ENCODE measurements around the gene AHNAK2.
"Not testable (repeated sequence)": the region's sequence is repeated elsewhere in the genome, so short reads cannot be mapped to it uniquely, and the experiment has no call there.

Gene AHNAK2

GRCh38 chr14:104945266-104945665, 32.9 kb downstream of the AHNAK2 start:
- not testable (repeated sequence) for H3K4me3 ChIP-seq (ENCODE audit: low read depth in 1 of 2, low read length in 2 of 2); H3K27me3 ChIP-seq (ENCODE audit: low read depth, low read length); H3K27ac ChIP-seq (ENCODE audit: low read length); H3K9me3 ChIP-seq (ENCODE audit: control insufficient read depth in 1 of 2, low read length in 2 of 2); H3K4me1 ChIP-seq (ENCODE audit: control insufficient read depth in 1 of 2, insufficient read depth in 2 of 2, low read length in 2 of 2)
- peaks cover 0 to 25% of the 10 kb centered on the region in 2 donors for H3K36me3 ChIP-seq (ENCODE audit: control insufficient read depth in 1 of 2, insufficient read depth in 2 of 2, low read length in 2 of 2)

DNA sequence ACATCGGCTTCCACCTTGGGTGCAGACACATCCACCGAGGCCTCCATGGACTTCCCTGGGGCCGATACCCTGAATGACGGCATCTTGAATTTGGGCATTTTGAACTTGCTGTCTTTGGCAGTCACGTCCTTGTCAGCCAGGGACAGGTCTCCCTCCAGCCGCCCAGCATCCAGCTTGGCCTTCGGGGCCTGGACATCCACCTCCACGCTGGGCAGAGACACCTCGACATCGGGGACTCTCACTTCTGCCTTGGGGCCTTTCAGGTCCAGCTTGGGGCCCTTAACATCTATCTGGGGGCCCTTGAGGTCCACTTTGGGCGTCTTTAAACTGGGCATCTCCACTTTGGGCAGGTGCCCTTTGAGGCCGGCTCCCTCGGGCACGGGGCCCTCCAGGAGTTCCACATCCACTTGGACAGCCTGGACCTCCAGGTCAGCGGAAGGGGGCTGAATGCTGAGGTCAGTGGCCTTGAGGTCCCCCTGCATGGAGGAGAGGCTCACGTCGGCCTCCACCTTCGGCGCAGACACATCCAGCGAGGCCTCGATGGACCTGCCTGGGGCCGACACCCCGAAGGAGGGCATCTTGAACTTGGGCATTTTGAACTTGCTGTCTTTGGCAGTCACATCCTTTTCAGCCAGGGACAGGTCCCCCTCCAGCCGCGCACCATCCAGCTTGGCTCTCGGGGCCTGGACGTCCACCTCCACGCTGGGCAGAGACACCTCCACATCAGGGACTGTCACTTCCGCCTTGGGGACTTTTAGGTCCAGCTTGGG, 33.6 kb downstream of the AHNAK2 start:
- H3K9me3 ChIP-seq (ENCODE audit: control insufficient read depth in 1 of 2, low read length in 2 of 2); H3K4me1 ChIP-seq (ENCODE audit: control insufficient read depth in 1 of 2, insufficient read depth in 2 of 2, low read length in 2 of 2); H3K27me3 ChIP-seq (ENCODE audit: low read depth, low read length); H3K27ac ChIP-seq (ENCODE audit: low read length); H3K4me3 ChIP-seq (ENCODE audit: low read depth in 1 of 2, low read length in 2 of 2): not testable (repeated sequence)
- H3K36me3 ChIP-seq (ENCODE audit: control insufficient read depth in 1 of 2, insufficient read depth in 2 of 2, low read length in 2 of 2), result peaks cover 0 to 25% of the 10 kb centered on the region in 2 donors

- not testable (repeated sequence) for H3K4me1 ChIP-seq (ENCODE audit: control insufficient read depth in 1 of 2, insufficient read depth in 2 of 2, low read length in 2 of 2); H3K4me3 ChIP-seq (ENCODE audit: low read depth in 1 of 2, low read length in 2 of 2); H3K27ac ChIP-seq (ENCODE audit: low read length); H3K9me3 ChIP-seq (ENCODE audit: control insufficient read depth in 1 of 2, low read length in 2 of 2); H3K27me3 ChIP-seq (ENCODE audit: low read depth, low read length)
- peaks cover 0 to 32% of the 10 kb centered on the region in 2 donors for H3K36me3 ChIP-seq (ENCODE audit: control insufficient read depth in 1 of 2, insufficient read depth in 2 of 2, low read length in 2 of 2)
Measured at GRCh38 chr14:104944016-104944308, 34.2 kb downstream of the AHNAK2 start.

DNA sequence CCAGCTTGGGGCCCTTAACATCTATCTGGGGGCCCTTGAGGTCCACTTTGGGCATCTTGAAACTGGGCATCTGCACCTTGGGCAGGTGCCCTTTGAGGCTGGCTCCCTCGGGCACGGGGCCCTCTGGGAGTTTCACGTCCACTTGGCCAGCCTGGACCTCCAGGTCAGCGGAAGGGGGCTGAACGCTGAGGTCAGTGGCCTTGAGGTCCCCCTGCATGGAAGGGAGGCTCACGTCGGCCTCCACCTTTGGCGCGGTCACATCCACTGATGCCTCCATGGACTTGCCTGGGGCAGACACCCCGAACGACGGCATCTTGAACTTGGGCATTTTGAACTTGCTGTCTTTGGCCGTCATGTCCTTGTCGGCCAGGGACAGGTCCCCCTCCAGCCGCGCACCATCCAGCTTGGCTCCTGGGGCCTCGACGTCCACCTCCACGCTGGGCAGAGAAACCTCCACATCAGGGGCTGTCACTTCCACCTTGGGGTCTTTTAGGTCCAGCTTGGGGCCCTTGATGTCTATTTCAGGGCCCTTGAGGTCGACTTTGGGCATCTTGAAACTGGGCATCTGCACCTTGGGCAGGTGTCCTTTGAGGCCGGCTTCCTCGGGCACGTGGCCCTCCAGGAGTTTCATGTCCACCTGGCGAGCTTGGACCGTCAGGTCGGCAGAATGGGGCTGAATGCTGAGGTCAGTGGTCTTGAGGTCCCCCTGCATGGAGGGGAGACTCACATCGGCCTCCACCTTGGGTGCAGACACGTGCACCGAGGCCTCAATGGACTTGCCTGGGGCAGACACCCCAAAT, 34.8 kb downstream of the AHNAK2 start:
- not testable (repeated sequence) for H3K4me1 ChIP-seq (ENCODE audit: control insufficient read depth in 1 of 2, insufficient read depth in 2 of 2, low read length in 2 of 2); H3K9me3 ChIP-seq (ENCODE audit: control insufficient read depth in 1 of 2, low read length in 2 of 2); H3K27ac ChIP-seq (ENCODE audit: low read length); H3K4me3 ChIP-seq (ENCODE audit: low read depth in 1 of 2, low read length in 2 of 2); H3K27me3 ChIP-seq (ENCODE audit: low read depth, low read length)
- peaks cover 0 to 33% of the 10 kb centered on the region in 2 donors for H3K36me3 ChIP-seq (ENCODE audit: control insufficient read depth in 1 of 2, insufficient read depth in 2 of 2, low read length in 2 of 2)

- H3K27ac ChIP-seq (ENCODE audit: low read length), result no peak overlapping the region
- H3K9me3 ChIP-seq (ENCODE audit: control insufficient read depth in 1 of 2, low read length in 2 of 2), result no peaks in the 10 kb centered on the region
- H3K4me1 ChIP-seq (ENCODE audit: control insufficient read depth in 1 of 2, insufficient read depth in 2 of 2, low read length in 2 of 2), result no peaks in the 10 kb centered on the region
- H3K4me3 ChIP-seq (ENCODE audit: low read depth in 1 of 2, low read length in 2 of 2), result no peak overlapping the region
- peaks cover 0 to 27% of the 10 kb centered on the region in 2 donors for H3K36me3 ChIP-seq (ENCODE audit: control insufficient read depth in 1 of 2, insufficient read depth in 2 of 2, low read length in 2 of 2)
- no peaks in the 10 kb centered on the region for H3K27me3 ChIP-seq (ENCODE audit: low read depth, low read length)
Measured at GRCh38 chr14:104942586-104942985, 35.6 kb downstream of the AHNAK2 start.

DNA sequence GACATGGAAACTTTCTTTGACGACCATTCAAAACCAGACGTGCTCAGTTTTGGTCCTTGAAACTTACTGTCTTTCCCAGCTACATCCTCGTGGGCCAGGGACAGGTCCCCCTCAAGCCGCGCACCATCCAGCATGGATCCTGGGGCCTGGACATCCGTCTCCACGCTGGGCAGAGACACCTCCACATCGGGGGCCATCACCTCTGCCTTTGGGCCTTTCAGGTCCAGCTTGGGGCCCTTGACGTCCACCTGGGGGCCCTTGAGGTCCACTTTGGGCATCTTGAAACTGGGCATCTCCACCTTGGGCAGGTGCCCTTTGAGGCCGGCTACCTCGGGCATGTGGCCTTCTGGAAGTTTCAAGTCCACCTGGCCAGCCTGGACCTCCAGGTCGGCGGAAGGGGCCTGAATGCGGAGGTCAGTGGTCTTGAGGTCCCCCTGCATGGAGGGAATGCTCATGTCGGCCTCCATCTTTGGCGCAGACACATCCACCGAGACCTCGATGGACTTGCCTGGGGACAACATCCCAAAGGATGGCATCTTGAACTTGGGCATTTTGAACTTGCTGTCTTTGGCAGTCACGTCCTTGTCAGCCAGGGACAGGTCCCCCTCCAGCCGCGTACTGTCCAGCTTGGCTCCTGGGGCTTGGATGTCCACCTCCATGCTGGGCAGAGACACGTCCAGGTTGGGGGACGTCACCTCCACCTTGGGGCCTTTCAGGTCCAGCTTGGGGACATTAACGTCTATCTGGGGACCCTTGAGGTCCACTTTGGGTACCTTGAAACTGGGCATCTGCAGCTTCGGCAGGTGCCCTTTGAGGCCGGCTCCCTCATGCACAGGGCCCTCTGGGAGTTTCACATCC, 36.4 kb downstream of the AHNAK2 start:
- no peak overlapping the region for H3K4me3 ChIP-seq (ENCODE audit: low read depth in 1 of 2, low read length in 2 of 2)
- no peaks in the 10 kb centered on the region for H3K9me3 ChIP-seq (ENCODE audit: control insufficient read depth in 1 of 2, low read length in 2 of 2)
- H3K27ac ChIP-seq (ENCODE audit: low read length), result no peak overlapping the region
- H3K4me1 ChIP-seq (ENCODE audit: control insufficient read depth in 1 of 2, insufficient read depth in 2 of 2, low read length in 2 of 2), result no peaks in the 10 kb centered on the region
- no peaks in the 10 kb centered on the region for H3K27me3 ChIP-seq (ENCODE audit: low read depth, low read length)
- H3K36me3 ChIP-seq (ENCODE audit: control insufficient read depth in 1 of 2, insufficient read depth in 2 of 2, low read length in 2 of 2), result peaks cover 0 to 27% of the 10 kb centered on the region in 2 donors

DNA sequence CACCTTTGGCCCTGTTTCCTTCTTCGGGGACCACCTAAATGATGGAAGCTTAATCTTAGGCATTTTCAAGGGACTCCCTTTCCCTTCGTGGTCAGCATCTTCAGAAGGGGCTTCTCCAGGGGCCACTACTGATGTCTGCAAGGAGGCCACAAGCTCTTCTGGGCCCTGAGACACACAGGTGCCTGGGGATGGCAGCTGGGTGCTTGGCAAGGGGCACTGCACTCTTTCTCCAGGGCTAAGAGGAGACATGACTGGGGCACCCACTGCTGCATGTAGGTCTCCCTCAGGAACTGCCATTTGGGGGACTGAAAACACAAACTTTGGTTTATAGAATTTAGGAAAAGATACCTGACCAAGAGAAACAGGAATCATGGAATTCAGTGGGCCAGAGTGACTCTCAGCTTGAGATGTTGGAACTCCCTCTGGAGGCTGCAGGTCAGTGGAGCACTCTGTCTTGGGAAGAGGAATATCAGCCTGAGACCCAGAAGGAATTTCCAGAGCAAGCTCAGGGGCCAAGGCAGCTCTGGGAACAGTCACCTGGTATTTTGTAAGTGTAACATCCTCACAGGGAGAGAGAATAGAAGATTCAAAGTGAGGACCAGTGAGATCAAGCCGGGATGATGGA, 37.5 kb downstream of the AHNAK2 start:
- no peaks in the 10 kb centered on the region for H3K27me3 ChIP-seq (ENCODE audit: low read depth, low read length)
- no peaks in the 10 kb centered on the region for H3K9me3 ChIP-seq (ENCODE audit: control insufficient read depth in 1 of 2, low read length in 2 of 2)
- H3K4me1 ChIP-seq (ENCODE audit: control insufficient read depth in 1 of 2, insufficient read depth in 2 of 2, low read length in 2 of 2), result no peaks in the 10 kb centered on the region
- H3K36me3 ChIP-seq (ENCODE audit: control insufficient read depth in 1 of 2, insufficient read depth in 2 of 2, low read length in 2 of 2), result peaks cover 0 to 27% of the 10 kb centered on the region in 2 donors
- H3K4me3 ChIP-seq (ENCODE audit: low read depth in 1 of 2, low read length in 2 of 2), result no peak overlapping the region
- H3K27ac ChIP-seq (ENCODE audit: low read length), result no peak overlapping the region

DNA sequence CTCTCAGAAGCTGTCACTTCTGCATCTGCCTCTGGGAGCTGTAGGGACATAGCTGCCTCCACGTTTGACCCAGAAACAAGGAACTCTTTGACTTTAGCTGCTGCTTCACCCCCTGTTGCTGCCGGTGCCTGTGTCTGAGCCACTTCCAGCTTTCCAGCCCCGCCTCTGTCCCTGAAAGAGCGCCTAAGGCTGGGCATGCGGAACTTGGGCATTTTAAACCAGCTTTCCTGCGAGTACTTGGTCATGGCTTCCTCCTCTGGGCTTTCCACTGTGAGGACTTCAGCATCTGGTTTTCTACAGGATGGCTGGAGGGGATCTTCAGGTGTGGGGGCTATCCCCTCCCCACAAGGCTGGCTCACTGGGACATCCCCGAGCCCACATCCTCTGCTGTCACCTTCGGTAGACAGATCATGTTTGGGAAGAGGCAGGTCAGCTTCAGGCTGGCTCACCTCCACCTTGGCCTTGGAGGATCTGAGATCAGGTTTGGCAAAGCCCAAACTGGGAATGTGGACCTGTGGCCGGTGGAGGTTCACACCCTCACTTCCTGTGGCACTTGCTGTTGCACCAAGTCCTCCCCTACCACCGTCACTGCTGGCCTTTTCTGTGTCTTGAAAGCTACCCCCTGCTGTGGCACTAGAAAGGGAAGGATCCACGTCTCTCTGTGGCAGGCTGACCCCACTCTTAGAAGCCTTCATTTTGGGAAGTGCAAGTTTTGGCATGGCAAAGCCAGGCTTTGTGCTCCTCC, 38.3 kb downstream of the AHNAK2 start:
- Histone ChIP-seq H3K27ac (ENCODE audit: low read length) (no peak overlapping the region), H3K27me3 (ENCODE audit: low read depth, low read length) (no peaks in the 10 kb centered on the region), H3K9me3 (ENCODE audit: control insufficient read depth in 1 of 2, low read length in 2 of 2) (no peaks in the 10 kb centered on the region), H3K36me3 (ENCODE audit: control insufficient read depth in 1 of 2, insufficient read depth in 2 of 2, low read length in 2 of 2) (peaks cover 0 to 27% of the 10 kb centered on the region in 2 donors), H3K4me1 (ENCODE audit: control insufficient read depth in 1 of 2, insufficient read depth in 2 of 2, low read length in 2 of 2) (no peaks in the 10 kb centered on the region), H3K4me3 (ENCODE audit: low read depth in 1 of 2, low read length in 2 of 2) (no peak overlapping the region)

- Histone ChIP-seq H3K36me3 (ENCODE audit: control insufficient read depth in 1 of 2, insufficient read depth in 2 of 2, low read length in 2 of 2) (peaks cover 0 to 27% of the 10 kb centered on the region in 2 donors), H3K27ac (ENCODE audit: low read length) (no peak overlapping the region), H3K4me3 (ENCODE audit: low read depth in 1 of 2, low read length in 2 of 2) (no peak overlapping the region), H3K27me3 (ENCODE audit: low read depth, low read length) (no peaks in the 10 kb centered on the region), H3K4me1 (ENCODE audit: control insufficient read depth in 1 of 2, insufficient read depth in 2 of 2, low read length in 2 of 2) (peaks cover 0 to 3% of the 10 kb centered on the region in 2 donors), H3K9me3 (ENCODE audit: control insufficient read depth in 1 of 2, low read length in 2 of 2) (no peaks in the 10 kb centered on the region)
Measured at GRCh38 chr14:104938960-104939359, 39.2 kb downstream of the AHNAK2 start.

GRCh38 chr14:104938436-104938835, 39.7 kb downstream of the AHNAK2 start:
- Histone ChIP-seq H3K36me3 (ENCODE audit: control insufficient read depth in 1 of 2, insufficient read depth in 2 of 2, low read length in 2 of 2) (peaks cover 0 to 27% of the 10 kb centered on the region in 2 donors), H3K27ac (ENCODE audit: low read length) (no peak overlapping the region), H3K27me3 (ENCODE audit: low read depth, low read length) (no peaks in the 10 kb centered on the region), H3K4me3 (ENCODE audit: low read depth in 1 of 2, low read length in 2 of 2) (no peak overlapping the region), H3K4me1 (ENCODE audit: control insufficient read depth in 1 of 2, insufficient read depth in 2 of 2, low read length in 2 of 2) (peaks cover 0 to 3% of the 10 kb centered on the region in 2 donors), H3K9me3 (ENCODE audit: control insufficient read depth in 1 of 2, low read length in 2 of 2) (no peaks in the 10 kb centered on the region)

All from muscle layer of duodenum (tissue), 2 donors.